Heart left ventricle (tissue), 16 donors: ENCODE measurements around the gene TNFRSF8. TPM values are rescaled to one million over a fixed set of nuclear protein-coding genes. Genes with fewer than 3 reads are reported as not detected.

Experiments used
- ATAC-seq, 4 donors: fragments of 200-7000 bp; cut with Tn5 transposase; one replicate each; pipeline ENCODE4 v1.9.1; 2020 to 2022; ENCODE audit warnings: moderate library complexity in 4 of 4, mild to moderate bottlenecking in 3 of 4, moderate number of reproducible peaks in 1 of 4
- DNase-seq, 5 donors: peaks; one replicate each; pipeline ENCODE4 v3.0.0-alpha.2; 2020
- H3K27ac ChIP-seq, 12 donors: fragments of 200-600 bp; sonication (generic) in 4 of 12; one replicate each; pipeline versions ENCODE4 v1.5.0 to v1.8.0; 2016 to 2022; ENCODE audit warnings: mild to moderate bottlenecking in 2 of 12
- H3K27me3 ChIP-seq, 9 donors: fragments of 200-600 bp; sonication (generic) in 2 of 9; one replicate each; pipeline versions ENCODE4 v1.5.1 to v1.8.0; 2016 to 2022; ENCODE audit warnings: mild to moderate bottlenecking in 3 of 9
- H3K36me3 ChIP-seq, 9 donors: fragments of 200-600 bp; sonication (generic) in 2 of 9; one replicate each; pipeline versions ENCODE4 v1.5.0 to v1.8.0; 2018 to 2022; ENCODE audit warnings: mild to moderate bottlenecking in 2 of 9
- H3K4me1 ChIP-seq, 12 donors: fragments of 200-600 bp; sonication (generic) in 4 of 12; one replicate each; pipeline versions ENCODE4 v1.5.0 to v1.8.0; 2016 to 2022; ENCODE audit warnings: mild to moderate bottlenecking in 3 of 12
- H3K4me3 ChIP-seq, 12 donors: fragments of 200-600 bp; sonication (generic) in 4 of 12; one replicate each; pipeline versions ENCODE4 v1.5.0 to v1.8.0; 2017 to 2022; ENCODE audit warnings: mild to moderate bottlenecking in 9 of 12, moderate library complexity in 4 of 12
- H3K9me3 ChIP-seq, 12 donors: fragments of 200-600 bp; sonication (generic) in 4 of 12; one replicate each; pipeline versions ENCODE4 v1.5.0 to v1.8.0; 2016 to 2022; ENCODE audit warnings: mild to moderate bottlenecking in 1 of 12
- POLR2A ChIP-seq, 2 donors: fragments of 450-650 bp; IDR thresholded peaks; one replicate each; pipeline ENCODE4 v1.6.1; 2017; ENCODE audit warnings: antibody characterized with exemption in 2 of 2, mild to moderate bottlenecking in 2 of 2, moderate library complexity in 2 of 2
- WGBS, 4 donors: extraction: QIAGEN DNeasy Blood & Tissue Kit in 2 of 4; methylation state at CpG; one replicate each; pipeline versions ENCODE4 v1.1.5 to v1.1.7; 2013 to 2018; 5-methylcytosine and 5-hydroxymethylcytosine counted together
- intact Hi-C, 10 donors: fragments of 100-400 bp; cut with DNase I; formaldehyde crosslinking; loops; one replicate each; pipeline versions ENCODE4 v1.11.1 to v1.14.2; 2022
- polyA plus RNA-seq, 2 donors: library from polyadenylated mRNA; stranded (reverse); fragments of 200-250 nt; gene quantifications; one replicate each; pipeline ENCODE4 v1.2.3, GENCODE V29; 2013
- total RNA-seq, 9 donors: library from RNA; depleted of rRNA in 2 of 9; stranded (reverse); fragments of >200 nt in 2 of 9; fragmentation: NEBNext Ultra II Directional in 3 of 9; extraction: Animal tissue kit (Norgen Biotek cat#: 25700) in 3 of 9; gene quantifications; one replicate each; pipeline versions ENCODE4 v1.1.0 to v1.2.4, GENCODE V29; 2016 to 2023
- TF ChIP-seq, protein P1 (sequence below), 12 donors: fragments of 200-600 bp; sonication (generic) in 4 of 12; IDR thresholded peaks; one replicate each; pipeline versions ENCODE4 v1.5.0 to v1.8.0; 2018 to 2022; ENCODE audit warnings: antibody characterized with exemption in 12 of 12, mild to moderate bottlenecking in 5 of 12
- donor health status: ischemic (EF 13 %, LVEDD 7.1; RV severe dilation, severe dysfunction).
- donor health status: healthy with polysubstance abuse.
- donor health status: DM: no; HTN: yes; CAD: no.
- donor health status: DM: no; HTN: no; CAD: no.
- donor health status: ischemic (EF 25% LVEDD 6.9; RV normal size, moderate dysfunction).
- donor health status: ischemic (EF 25% LVEDD 5.7; RV mildly dilated, moderate dysfunction).
- donor health status: healthy.
- donor health status: DM: yes; HTN: yes; CAD: no.
- donor health status: ischemic (EF 35%, LVEDD 5.7; RV mildly dilated, moderate dysfunction).
- donor health status: nonischemic (EF 11% LVEDD 7.7; RV severe dilation, severe dysfunction).
- donor health status: DM: yes; HTN: yes; CAD: no.
- donor health status: PGD.
- donor health status: ischemic (EF 29% LVEDD 5.4; RV normal size, mild dysfunction).
- donor health status: nonischemic (EF 23%, LVEDD 6.1; RV moderate dilation, normal function).

The TNFRSF8 gene
- total and polyA plus RNA-seq, 11 donors, result 0.51 to 4.5 (median 0.76) TPM

GRCh38 chr1:12138196-12139168 lies 75.4 kb downstream of the TNFRSF8 start:
- ATAC-seq, result no peak
- TF ChIP-seq, protein P1, sequence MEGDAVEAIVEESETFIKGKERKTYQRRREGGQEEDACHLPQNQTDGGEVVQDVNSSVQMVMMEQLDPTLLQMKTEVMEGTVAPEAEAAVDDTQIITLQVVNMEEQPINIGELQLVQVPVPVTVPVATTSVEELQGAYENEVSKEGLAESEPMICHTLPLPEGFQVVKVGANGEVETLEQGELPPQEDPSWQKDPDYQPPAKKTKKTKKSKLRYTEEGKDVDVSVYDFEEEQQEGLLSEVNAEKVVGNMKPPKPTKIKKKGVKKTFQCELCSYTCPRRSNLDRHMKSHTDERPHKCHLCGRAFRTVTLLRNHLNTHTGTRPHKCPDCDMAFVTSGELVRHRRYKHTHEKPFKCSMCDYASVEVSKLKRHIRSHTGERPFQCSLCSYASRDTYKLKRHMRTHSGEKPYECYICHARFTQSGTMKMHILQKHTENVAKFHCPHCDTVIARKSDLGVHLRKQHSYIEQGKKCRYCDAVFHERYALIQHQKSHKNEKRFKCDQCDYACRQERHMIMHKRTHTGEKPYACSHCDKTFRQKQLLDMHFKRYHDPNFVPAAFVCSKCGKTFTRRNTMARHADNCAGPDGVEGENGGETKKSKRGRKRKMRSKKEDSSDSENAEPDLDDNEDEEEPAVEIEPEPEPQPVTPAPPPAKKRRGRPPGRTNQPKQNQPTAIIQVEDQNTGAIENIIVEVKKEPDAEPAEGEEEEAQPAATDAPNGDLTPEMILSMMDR (IDR thresholded peaks at IDR 0.05), result no peak
- no peak for TF ChIP-seq POLR2A (IDR thresholded peaks at IDR 0.05)
- intact Hi-C loops, result loop anchor here in 1 of 10 donors (10.0 kb wide), 1 partner anchor 46 kb away; no protein-coding TSS in a partner anchor

GRCh38 chr1:12140016-12140415 lies 76.9 kb downstream of the TNFRSF8 start:
- intact Hi-C loops, result loop anchor here in 1 of 10 donors (5.0 kb wide), 1 partner anchor 42 kb away; no protein-coding TSS in a partner anchor
- no peak for ATAC-seq
- DNase-seq, result no peak
- H3K27ac ChIP-seq, result no peak overlapping the region
- no peak overlapping the region for H3K4me3 ChIP-seq
- H3K36me3 ChIP-seq, result no peaks in the 10 kb centered on the region
- no peaks in the 10 kb centered on the region for H3K27me3 ChIP-seq
- peaks cover 0 to 60% (median 20%) of the 10 kb centered on the region in 12 donors for H3K4me1 ChIP-seq
- 80 to 95% (median 87%) methylated on average over 3 to 4 of the region's 4 CpGs for WGBS, 4 donors
- TF ChIP-seq, protein P1 (IDR thresholded peaks at IDR 0.05), result no peak
- no peak for TF ChIP-seq POLR2A (IDR thresholded peaks at IDR 0.05)
- no peaks in the 10 kb centered on the region for H3K9me3 ChIP-seq

More at GRCh38 chr1:12138196-12139168, 75.4 kb downstream of the TNFRSF8 start:
- Histone ChIP-seq H3K36me3 (no peaks in the 10 kb centered on the region), H3K4me1 (peaks cover 0 to 49% (median 13%) of the 10 kb centered on the region in 12 donors), H3K27me3 (no peaks in the 10 kb centered on the region), H3K9me3 (no peaks in the 10 kb centered on the region), H3K27ac (no peak overlapping the region), H3K4me3 (no peak overlapping the region)
- no peak for DNase-seq
- 84 to 87% (median 86%) methylated on average over 24 to 31 of the region's 31 CpGs for WGBS, 4 donors

DNA sequence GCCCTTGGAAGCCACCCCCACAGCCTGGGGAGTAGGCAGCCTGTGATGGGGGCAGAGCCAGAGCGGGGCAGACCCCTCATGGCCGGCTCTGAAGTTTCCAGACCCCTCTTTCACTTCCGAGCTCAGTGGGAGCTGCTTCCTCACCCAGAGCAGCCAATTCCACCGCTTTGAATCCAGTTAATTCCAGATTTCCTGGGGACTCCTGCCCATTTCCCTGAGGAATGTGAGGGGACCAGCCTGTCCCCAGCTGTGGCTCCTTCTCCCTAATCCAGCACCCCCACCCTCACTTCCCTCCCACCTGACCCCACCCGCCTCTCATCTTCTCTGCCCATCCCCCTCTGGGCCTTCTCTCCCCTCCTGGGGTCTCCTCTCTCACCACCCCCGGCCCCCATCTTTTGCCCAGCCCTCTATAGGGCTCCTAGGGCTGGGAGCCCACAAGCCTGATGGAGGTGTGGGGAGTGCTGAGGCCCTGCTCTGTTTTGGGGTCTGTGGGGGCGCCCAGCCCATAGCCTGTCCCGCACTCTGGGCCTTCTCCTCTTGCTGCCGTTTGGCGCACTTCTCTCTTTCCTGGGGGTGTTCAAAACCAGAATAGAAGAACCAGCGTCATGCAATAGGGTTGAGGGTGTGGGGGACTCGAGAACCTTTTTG lies 77.5 kb downstream of the TNFRSF8 start:
- Histone ChIP-seq H3K4me1 (peaks cover 0 to 62% (median 17%) of the 10 kb centered on the region in 12 donors), H3K36me3 (no peaks in the 10 kb centered on the region), H3K4me3 (no peak overlapping the region), H3K27ac (peak overlapping the region in 1 of 12 donors; percentile 32), H3K9me3 (no peaks in the 10 kb centered on the region), H3K27me3 (no peaks in the 10 kb centered on the region)
- no peak for TF ChIP-seq POLR2A (IDR thresholded peaks at IDR 0.05)
- TF ChIP-seq, protein P1 (IDR thresholded peaks at IDR 0.05), result no peak
- ATAC-seq, result no peak
- DNase-seq, result no peak
- intact Hi-C loops, result loop anchor here in 1 of 10 donors (5.0 kb wide), 1 partner anchor 42 kb away; no protein-coding TSS in a partner anchor
- WGBS, 4 donors, result 79 to 86% (median 83%) methylated on average over 12 of the region's 12 CpGs
